Raji (cell line): ENCODE results near the gene SLC19A1.

Experiments
- POLR2A ChIP-seq: IDR thresholded peaks from 2 replicates; pipeline ENCODE4 v1.6.1; 2011; ENCODE audit warnings: low read depth, low read length, control low read depth; ENCODE audit not compliant: insufficient read depth

SLC19A1 gene

GRCh38 chr21:45454060-45454925 is 87.9 kb downstream of the SLC19A1 start:
- no peak for TF ChIP-seq POLR2A

GRCh38 chr21:45453308-45453950 is 88.8 kb downstream of the SLC19A1 start:
- no peak for TF ChIP-seq POLR2A

DNA sequence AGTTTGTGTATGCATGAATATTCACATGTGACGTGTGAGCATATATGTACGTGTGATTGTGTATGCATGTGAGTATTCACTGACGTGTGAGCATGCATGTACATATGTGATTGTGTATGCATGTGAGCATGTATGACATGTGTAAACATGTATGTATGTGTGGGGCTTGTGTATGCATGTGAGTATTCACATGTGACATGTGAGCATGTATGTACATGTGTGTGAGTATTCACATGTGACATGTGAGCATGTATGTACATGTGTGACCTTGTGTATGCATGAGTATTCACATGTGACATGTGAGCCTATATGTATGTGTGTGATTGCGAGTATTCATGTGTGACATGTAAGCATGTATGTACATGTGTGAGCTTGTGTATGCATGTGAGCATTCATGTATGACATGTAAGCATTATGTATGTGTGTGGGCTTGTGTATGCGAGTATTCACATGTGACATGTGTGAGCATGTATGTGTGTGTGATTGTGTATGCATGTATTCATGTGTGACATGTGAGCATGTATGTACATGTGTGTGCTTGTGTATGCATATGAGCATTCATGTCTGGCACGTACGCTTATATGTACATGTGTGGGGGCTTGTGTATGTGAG is 89.4 kb downstream of the SLC19A1 start:
- TF ChIP-seq POLR2A: no peak

- TF ChIP-seq POLR2A: no peak
Observed at GRCh38 chr21:45451771-45452182, 90.5 kb downstream of the SLC19A1 start.

DNA sequence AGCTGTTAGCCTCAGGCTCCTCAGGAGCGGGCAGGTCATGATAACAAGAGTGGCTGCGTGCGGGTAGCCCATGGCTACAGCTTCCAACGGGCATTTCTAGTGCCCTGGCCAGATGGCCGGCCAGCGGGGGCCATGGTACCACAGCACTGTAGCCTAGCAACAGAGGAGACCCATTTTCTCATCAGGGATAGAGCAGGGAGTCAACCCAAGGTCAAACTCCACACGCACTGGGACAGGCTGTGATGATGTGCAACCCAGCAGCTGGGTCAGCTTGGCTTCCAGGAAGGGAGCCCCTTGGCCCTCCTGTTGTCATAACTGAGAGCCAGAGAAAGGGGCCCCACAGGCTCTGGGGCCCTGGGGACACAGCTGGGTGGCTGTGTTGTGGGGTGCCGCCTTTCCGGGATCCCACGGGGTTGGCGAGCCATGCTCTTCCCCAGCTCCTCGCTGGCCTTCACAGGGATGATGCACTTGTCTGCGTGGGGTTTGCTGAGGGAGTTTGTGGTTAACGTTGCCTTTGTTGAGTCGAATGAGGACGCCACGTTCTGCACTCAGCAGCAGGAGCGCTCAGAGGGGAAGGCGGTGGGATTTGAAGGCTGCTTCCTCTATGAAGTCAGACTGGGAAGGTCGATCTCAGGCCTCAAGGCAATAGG is 91.0 kb downstream of the SLC19A1 start:
- TF ChIP-seq POLR2A: no peak

DNA sequence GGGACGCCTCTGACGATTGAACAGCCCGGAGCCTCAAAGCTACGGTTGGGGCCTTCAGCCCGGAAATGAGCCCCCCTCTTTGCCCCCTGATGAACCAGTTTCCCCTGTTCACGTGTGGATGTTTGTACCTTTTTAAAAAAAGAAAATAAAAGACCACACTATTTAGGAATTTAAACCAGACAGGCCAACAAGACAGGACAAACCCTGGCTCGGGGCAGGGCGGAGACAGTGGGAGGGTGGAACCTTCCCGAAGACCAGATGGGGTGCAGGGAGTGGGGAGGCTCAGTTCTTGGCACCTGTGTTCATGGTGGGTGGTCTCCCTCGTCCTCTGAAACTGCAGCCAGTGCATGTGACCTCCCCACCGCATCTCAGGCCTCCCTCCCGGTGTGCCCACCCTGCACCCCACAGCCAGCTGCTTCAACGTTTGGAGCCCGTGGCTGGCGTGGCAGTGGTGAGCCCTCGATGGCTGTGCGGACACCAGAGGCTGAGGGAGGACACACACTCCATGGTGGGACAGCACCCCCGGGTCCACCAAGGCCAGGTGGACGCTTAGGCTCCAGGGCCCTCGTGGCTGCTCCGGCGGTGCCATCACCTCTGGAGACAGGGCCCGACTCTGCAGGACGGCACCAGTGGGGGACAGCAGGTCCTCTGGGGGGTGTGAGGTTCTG is 91.7 kb downstream of the SLC19A1 start:
- no peak for TF ChIP-seq POLR2A

DNA sequence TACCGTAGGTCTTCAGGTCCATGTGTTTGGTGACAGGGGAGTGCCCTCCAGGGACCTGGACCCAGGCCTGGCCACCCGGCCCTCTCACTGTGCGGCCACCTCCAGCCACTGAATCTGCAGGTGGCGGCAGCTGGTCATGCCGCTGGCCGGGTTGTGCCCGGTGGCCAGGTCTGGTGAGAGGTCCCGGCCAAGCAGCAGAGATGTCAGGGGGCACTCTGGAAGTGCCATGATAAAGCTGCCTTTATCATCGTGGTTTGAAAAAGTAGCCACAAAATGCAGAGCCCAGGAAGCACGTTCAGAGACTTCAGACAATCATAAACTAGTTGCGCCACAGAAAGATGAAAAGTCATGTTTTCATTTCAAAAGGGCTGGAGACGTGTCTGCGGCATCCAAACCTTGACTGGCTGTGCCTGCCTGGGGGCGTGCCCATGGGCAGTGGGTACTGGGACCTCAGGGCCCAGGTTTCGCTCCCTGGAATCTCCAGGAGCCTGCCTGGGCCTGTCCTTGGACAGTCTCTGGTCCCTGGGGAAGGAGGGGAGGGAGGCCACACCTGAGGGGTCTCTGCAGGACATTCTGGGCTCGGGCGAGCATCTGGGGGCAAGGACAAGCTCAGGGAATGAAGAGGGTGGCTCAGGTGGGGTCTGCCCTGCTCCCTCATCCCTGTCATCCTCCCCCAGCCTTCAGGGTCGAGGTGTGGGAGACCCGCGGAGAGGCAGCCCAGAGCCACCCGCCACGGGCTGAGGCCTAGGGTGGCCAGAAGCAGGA is 92.4 kb downstream of the SLC19A1 start:
- TF ChIP-seq POLR2A: no peak

GRCh38 chr21:45448810-45449657 is 93.2 kb downstream of the SLC19A1 start:
- no peak for TF ChIP-seq POLR2A

DNA sequence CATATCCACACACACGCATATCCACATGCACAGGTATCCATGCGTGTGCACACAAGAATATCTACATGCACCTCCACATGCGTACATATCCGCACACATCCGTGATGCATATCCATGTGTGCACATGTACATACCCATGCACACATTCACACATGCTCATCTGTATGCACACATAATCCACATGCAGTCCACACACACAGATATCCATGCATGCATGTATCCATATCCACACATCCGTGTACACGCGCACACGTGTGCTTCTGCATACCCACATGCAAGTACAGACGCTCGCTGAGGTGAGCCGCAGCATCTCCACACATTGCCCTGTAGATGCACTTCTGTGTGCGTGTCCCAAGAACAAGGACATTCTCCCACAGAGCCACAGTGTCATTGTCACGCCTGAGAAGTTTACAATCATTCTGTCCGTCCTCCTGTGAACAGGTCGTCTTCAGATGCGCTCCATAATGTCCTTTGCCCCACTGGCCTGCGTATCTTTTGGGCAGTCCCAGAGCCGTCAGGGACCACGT is 93.9 kb downstream of the SLC19A1 start:
- no peak for TF ChIP-seq POLR2A
